Suprapubic skin (tissue), 3 donors: ENCODE data around the gene TBX3.

Experiments
- CTCF ChIP-seq, 2 donors: fragments of 200-600 bp in 1 of 2; fragments of 450-650 bp in 1 of 2; sonication (generic) in 1 of 2; IDR thresholded peaks; one replicate each; pipeline ENCODE4 v1.5.1; 2016 to 2019; ENCODE audit warnings: antibody characterized with exemption in 2 of 2, mild to moderate bottlenecking in 1 of 2, moderate library complexity in 1 of 2
- EP300 ChIP-seq: sonication (generic); formaldehyde crosslinking; IDR thresholded peaks from one replicate; pipeline ENCODE4 v1.6.1; 2017; ENCODE audit warnings: antibody characterized with exemption

GRCh38 chr12:114697243-114697716 is 13.3 kb upstream of the TBX3 start:
- no peak for TF ChIP-seq CTCF (IDR thresholded peaks at IDR 0.05)
- no peak for TF ChIP-seq EP300
